IMR-90 (cell line): ENCODE measurements around the gene PRKAR1B. TPM values are rescaled to one million over a fixed set of nuclear protein-coding genes. Genes with fewer than 3 reads are reported as not detected.

ENCODE experiments used
- ATAC-seq: fragments of 200-7000 bp; cut with Tn5 transposase; 2 replicates; pipeline ENCODE4 v1.9.1; 2020; ENCODE audit warnings: low read depth, mild to moderate bottlenecking, moderate library complexity
- BruUV-seq: library from RNA; stranded (reverse); fragments of 400-500 nt; replicated peaks from 2 replicates; lab custom pipeline; 2021; lab: Mats Ljungman, UMichigan
- CTCF ChIA-PET: fragments of 300-600 bp; formaldehyde crosslinking; extraction: SDS; loops from one replicate; lab custom pipeline; 2021; ENCODE audit warnings: antibody characterized with exemption; lab: Yijun Ruan, JAX
- POLR2A ChIA-PET: fragments of 300-600 bp; sonication (Branson Sonifier 250); formaldehyde crosslinking; loops from one replicate; lab custom pipeline; 2022; ENCODE audit warnings: antibody characterized with exemption; ENCODE audit not compliant: unreplicated experiment; lab: Charles Lee
- DNase-seq: peaks from one replicate; pipeline ENCODE4 v3.0.0; 2013
- H2AFZ ChIP-seq: replicated peaks from 2 replicates; pipeline ENCODE3; 2013; ENCODE audit warnings: low read length, mild to moderate bottlenecking; ENCODE audit not compliant: poor library complexity
- H2AK5ac ChIP-seq: 2 replicates; pipeline ENCODE4 v1.6.1; 2013; ENCODE audit warnings: low read depth, low read length, inconsistent platforms
- H2AK9ac ChIP-seq: replicated peaks from 2 replicates; pipeline ENCODE3; 2013; ENCODE audit warnings: mild to moderate bottlenecking, low read depth, low read length, moderate library complexity; ENCODE audit not compliant: poor library complexity
- H2BK120ac ChIP-seq: 2 replicates; pipeline ENCODE4 v1.6.1; 2013; ENCODE audit warnings: low read depth, low read length, inconsistent platforms
- H2BK15ac ChIP-seq: 3 replicates; pipeline ENCODE4 v1.6.1; 2013; ENCODE audit warnings: low read depth, low read length, inconsistent platforms
- H2BK20ac ChIP-seq: 2 replicates; pipeline ENCODE4 v1.6.1; 2013; ENCODE audit warnings: low read depth, mild to moderate bottlenecking, inconsistent platforms, low read length, moderate library complexity
- H2BK5ac ChIP-seq: 2 replicates; pipeline ENCODE4 v1.6.1; 2013; ENCODE audit warnings: mild to moderate bottlenecking, low read depth, low read length, inconsistent platforms; ENCODE audit not compliant: poor library complexity, severe bottlenecking
- H3K14ac ChIP-seq: replicated peaks from 2 replicates; pipeline ENCODE4 v1.6.1; 2013; ENCODE audit warnings: low read depth, low read length, inconsistent platforms
- H3K18ac ChIP-seq: 2 replicates; pipeline ENCODE4 v1.6.1; 2013; ENCODE audit warnings: low read depth, low read length, control low read depth
- H3K23ac ChIP-seq: 2 replicates; pipeline ENCODE4 v1.6.1; 2013; ENCODE audit warnings: low read depth, low read length, inconsistent platforms
- H3K27ac ChIP-seq: 2 replicates; pipeline ENCODE4 v1.5.1; 2013; ENCODE audit warnings: mild to moderate bottlenecking, control low read depth, low read length; ENCODE audit not compliant: insufficient read depth
- H3K27me3 ChIP-seq: 2 replicates; pipeline ENCODE4 v1.6.1; 2013; ENCODE audit warnings: low read length; ENCODE audit not compliant: control insufficient read depth, insufficient read depth
- H3K36me3 ChIP-seq: 2 replicates; pipeline ENCODE4 v1.6.1; 2013; ENCODE audit warnings: low read length, mixed read lengths; ENCODE audit not compliant: control insufficient read depth, insufficient read depth
- H3K4ac ChIP-seq: 2 replicates; pipeline ENCODE4 v1.6.1; 2013; ENCODE audit warnings: low read depth, low read length, inconsistent platforms
- H3K4me1 ChIP-seq: 2 replicates; pipeline ENCODE4 v1.6.1; 2013; ENCODE audit warnings: low read length, mixed read lengths; ENCODE audit not compliant: control insufficient read depth, insufficient read depth
- H3K4me2 ChIP-seq: 2 replicates; pipeline ENCODE4 v1.6.1; 2013; ENCODE audit warnings: low read depth, mild to moderate bottlenecking, control low read depth, low read length, moderate library complexity
- H3K4me3 ChIP-seq: 2 replicates; pipeline ENCODE4 v1.5.1; 2013; ENCODE audit warnings: low read depth, mild to moderate bottlenecking, control low read depth, low read length, moderate library complexity; ENCODE audit not compliant: insufficient read depth
- H3K56ac ChIP-seq: 2 replicates; pipeline ENCODE4 v1.6.1; 2013; ENCODE audit warnings: low read length, inconsistent platforms; ENCODE audit not compliant: insufficient read depth; ENCODE audit errors: extremely low read depth
- H3K79me1 ChIP-seq, 2 experiments: 2 replicates each; pipeline ENCODE4 v1.6.1; 2013; ENCODE audit warnings: low read length in 2 of 2, inconsistent platforms in 1 of 2, low read depth in 1 of 2
- H3K9ac ChIP-seq: 2 replicates; pipeline ENCODE4 v1.6.1; 2013; ENCODE audit warnings: low read depth, low read length, control low read depth
- H3K9me1 ChIP-seq: 2 replicates; pipeline ENCODE4 v1.6.1; 2013; ENCODE audit warnings: low read length, inconsistent platforms; ENCODE audit not compliant: insufficient read depth
- H3K9me3 ChIP-seq: 2 replicates; pipeline ENCODE4 v1.6.1; 2013; ENCODE audit warnings: low read length; ENCODE audit not compliant: control insufficient read depth, insufficient read depth
- H4K20me1 ChIP-seq: 2 replicates; pipeline ENCODE4 v1.6.1; 2013; ENCODE audit warnings: low read length, inconsistent platforms; ENCODE audit not compliant: insufficient read depth
- H4K5ac ChIP-seq: 2 replicates; pipeline ENCODE4 v1.6.1; 2013; ENCODE audit warnings: mild to moderate bottlenecking, low read depth, low read length, control low read depth
- H4K8ac ChIP-seq, 2 experiments: 2 replicates each; pipeline ENCODE4 v1.6.1; 2013; ENCODE audit warnings: low read depth in 2 of 2, low read length in 2 of 2, control low read depth in 1 of 2, inconsistent platforms in 1 of 2
- H4K91ac ChIP-seq: 2 replicates; pipeline ENCODE4 v1.6.1; 2013; ENCODE audit warnings: low read depth, low read length, inconsistent platforms; ENCODE audit not compliant: insufficient read depth
- BHLHE40 ChIP-seq: fragments of 150-350 bp; IDR thresholded peaks from 2 replicates; pipeline ENCODE4 v1.6.1; 2016; ENCODE audit warnings: mild to moderate bottlenecking, low read depth, low read length
- CHD1 ChIP-seq: IDR thresholded peaks from 2 replicates; pipeline ENCODE4 v1.6.1; 2012; ENCODE audit warnings: low read depth, low read length, improper control_type of control experiment
- CTCF ChIP-seq: conservative IDR thresholded peaks from 2 replicates; pipeline ENCODE4 v1.5.1; 2012; ENCODE audit warnings: mild to moderate bottlenecking, low read depth, low read length, improper control_type of control experiment
- FOS ChIP-seq: fragments of 150-350 bp; IDR thresholded peaks from 2 replicates; pipeline ENCODE4 v1.6.1; 2016; ENCODE audit warnings: low read depth, low read length
- MAZ ChIP-seq: IDR thresholded peaks from 2 replicates; pipeline ENCODE4 v1.6.1; 2012; ENCODE audit warnings: low read depth, mild to moderate bottlenecking, low read length, improper control_type of control experiment, moderate library complexity, borderline replicate concordance
- POLR2A ChIP-seq: IDR thresholded peaks from 2 replicates; pipeline ENCODE4 v1.6.1; 2012; ENCODE audit warnings: mild to moderate bottlenecking, low read depth, low read length
- RAD21 ChIP-seq: IDR thresholded peaks from 2 replicates; pipeline ENCODE4 v1.6.1; 2012; ENCODE audit warnings: low read length, improper control_type of control experiment
- WGBS, 2 experiments: methylation state at CpG; one replicate each; pipeline versions ENCODE4 v1.1.5 to v1.1.7; 2013; ENCODE audit warnings: missing lambda C conversion rate in 2 of 2; ENCODE audit not compliant: insufficient read length in 1 of 2; ENCODE audit errors: extremely low coverage in 2 of 2; 5-methylcytosine and 5-hydroxymethylcytosine counted together
- dilution Hi-C: fragments of 300-500 bp; cut with HindIII; formaldehyde crosslinking; loops from one replicate; pipeline ENCODE4 v1.14.3; 2018; ENCODE audit warnings: low sequenced_read_pairs; ENCODE audit not compliant: unreplicated experiment
- in situ Hi-C: fragments of 300-500 bp; cut with MboI; formaldehyde crosslinking; loops from 3 replicates; pipeline ENCODE4 v1.14.3; 2019; ENCODE audit warnings: low sequenced_read_pairs, inconsistent platforms, mixed read lengths
- intact Hi-C: fragments of 100-400 bp; cut with micrococcal nuclease; formaldehyde crosslinking; loops from 2 replicates; pipeline ENCODE4 v1.10.0; 2022
- polyA plus RNA-seq, 3 experiments: library from polyadenylated mRNA; depleted of rRNA; stranded (reverse); fragments of >200 nt; gene quantifications; 2 replicates each; pipeline ENCODE4 v1.2.3, GENCODE V29; 2012; ENCODE audit warnings: low replicate concordance in 1 of 3
- total RNA-seq: library from RNA; depleted of rRNA; stranded (reverse); fragments of >200 nt; gene quantifications from 2 replicates; pipeline ENCODE4 v1.2.3, GENCODE V29; 2012

Gene PRKAR1B
- total and polyA plus RNA-seq, 2 of the 4 experiments (the other 2 are of a cell fraction), result 15.2 to 20.2 TPM

GRCh38 chr7:630111-630511, 97.0 kb downstream of the PRKAR1B start:
- Histone ChIP-seq H3K79me1 (no peaks in the 10 kb centered on the region), H4K20me1 (no peaks in the 10 kb centered on the region), H3K9ac (no peak overlapping the region), H2BK20ac (no peak overlapping the region), H3K9me3 (peaks cover 2% of the 10 kb centered on the region), H4K5ac (no peak overlapping the region), H3K56ac (no peak overlapping the region), H2BK15ac (no peak overlapping the region), H3K9me1 (no peaks in the 10 kb centered on the region), H4K91ac (no peak overlapping the region), H3K4me3 (no peak overlapping the region), H3K27me3 (no peaks in the 10 kb centered on the region), H2AK9ac (no peak overlapping the region), H2BK120ac (no peak overlapping the region), H3K36me3 (no peaks in the 10 kb centered on the region), H3K18ac (no peak overlapping the region), H2BK5ac (no peak overlapping the region), H3K23ac (no peak overlapping the region), H3K4me2 (no peak overlapping the region), H4K8ac (no peak overlapping the region), H3K4me1 (no peaks in the 10 kb centered on the region), H2AK5ac (no peak overlapping the region), H3K14ac (no peak overlapping the region), H2AFZ (no peak overlapping the region), H3K4ac (no peak overlapping the region), H3K27ac (no peak overlapping the region)
- in situ Hi-C loops (no loop called here), dilution Hi-C loops (no loop called here), intact Hi-C loops (no loop called here)
- 86% methylated on average over 6 of the region's 12 CpGs; no CpG with 5 or more reads in 1 of the 2 experiments for WGBS, 2 experiments
- DNase-seq, result no peak
- ChIA-PET CTCF (interaction anchor here (0.6 kb wide), 2 partner anchors 10 to 290 kb away, joined by 3 read pairs; no protein-coding TSS in a partner anchor), POLR2A (no interaction called here)
- no peak for ATAC-seq
- no TSS peak for BruUV-seq
- TF ChIP-seq CHD1, result no peak
- TF ChIP-seq CTCF, result no peak
- TF ChIP-seq FOS, result no peak
- TF ChIP-seq POLR2A, result no peak
- no peak for TF ChIP-seq BHLHE40
- TF ChIP-seq MAZ, result no peak
- no peak for TF ChIP-seq RAD21
